ENCODE data around the gene HMGXB3. TPM values are rescaled to one million over a fixed set of nuclear protein-coding genes. Genes with fewer than 3 reads are reported as not detected.

The HMGXB3 gene
- total RNA-seq, 1 donor from 2014 or later = 50.4 TPM

GRCh38 chr5:150085950-150086715, 85.6 kb downstream of the HMGXB3 start, which contains the start of gene CSF1R:
Gene CSF1R, minus strand, starts transcription at chr5:150086554. Its CDS starts 127 bp downstream, at chr5:150086427.
- DNase-seq (ENCODE audit: low read depth) = no peak

GRCh38 chr5:150092159-150092787, 91.7 kb downstream of the HMGXB3 start:
- DNase-seq (ENCODE audit: low read depth) = no peak

- DNase-seq (ENCODE audit: low read depth) = no peak
Measured at GRCh38 chr5:150097152-150097551, 96.6 kb downstream of the HMGXB3 start.

- DNase-seq (ENCODE audit: low read depth) = no peak
Measured at GRCh38 chr5:150101023-150101422, 100.5 kb downstream of the HMGXB3 start.

Other genes with a start within 250 kb of the HMGXB3 start
- 0.10 TPM in 1 of 2 replicates, not detected in the other for gene PDE6A, start 55.9 kb upstream of the HMGXB3 start, total RNA-seq
- 97.9 and 100.0 TPM in 2 replicates for gene SLC26A2, start 40.0 kb upstream of the HMGXB3 start, total RNA-seq
- gene TIGD6, start 85 bp upstream of the HMGXB3 start, total RNA-seq = 3.0 and 7.7 TPM in 2 replicates
- not detected in 2 replicates for gene CSF1R, start 85.8 kb downstream of the HMGXB3 start, total RNA-seq
- gene PDGFRB, start 155.1 kb downstream of the HMGXB3 start, total RNA-seq = 0.30 and 0.52 TPM in 2 replicates
- not detected in 2 replicates for gene CDX1, start 166.0 kb downstream of the HMGXB3 start, total RNA-seq
- not detected in 2 replicates for gene SLC6A7, start 189.3 kb downstream of the HMGXB3 start, total RNA-seq

Data from renal cortical epithelial cell (primary cell).